Hepatic stellate cell (primary cell): ENCODE results near the gene RHBDD1.

ENCODE experiments used
- DNase-seq: peaks from one replicate; pipeline ENCODE4 v3.0.0; 2011; ENCODE audit warnings: low spot score

Gene RHBDD1

GRCh38 chr2:226932443-226932842, 96.6 kb downstream of the RHBDD1 start:
- DNase-seq: no peak

DNA sequence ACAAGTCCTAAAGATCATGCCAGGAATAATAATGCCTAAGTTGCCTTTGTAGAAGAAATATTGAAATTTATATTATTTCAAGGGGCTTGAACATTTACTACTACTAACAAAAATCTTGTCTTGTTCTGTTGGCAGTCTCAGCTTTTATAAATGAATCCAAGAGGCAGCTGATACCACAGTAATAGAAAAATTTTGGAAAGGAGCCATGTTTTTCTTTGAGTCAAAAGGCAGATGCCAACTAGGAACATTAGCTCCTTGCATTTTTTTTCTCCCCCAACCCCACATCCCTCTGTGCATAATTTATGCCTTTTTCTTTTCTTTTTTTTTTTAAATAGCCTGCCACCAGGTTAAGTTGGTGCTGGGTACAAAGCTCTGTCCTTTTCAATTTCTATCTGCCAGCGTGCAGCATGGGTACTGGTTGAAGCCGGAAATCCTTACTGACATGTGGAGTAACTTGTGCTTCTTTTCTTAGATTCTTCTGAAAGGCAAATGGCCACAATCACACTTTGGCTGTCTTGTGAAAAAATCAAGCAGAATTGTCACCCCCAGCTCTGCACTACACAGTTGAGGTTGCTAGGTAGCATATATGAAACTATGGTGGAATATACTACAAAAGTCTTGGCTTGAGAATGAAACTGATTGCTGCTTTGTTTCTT, 98.8 kb downstream of the RHBDD1 start:
- no peak for DNase-seq

- no peak for DNase-seq
These were observed 108.2 kb downstream of the RHBDD1 start for GRCh38 chr2:226943862-226944620.

- no peak for DNase-seq
These were observed 117.4 kb downstream of the RHBDD1 start for GRCh38 chr2:226953206-226953605.

DNA sequence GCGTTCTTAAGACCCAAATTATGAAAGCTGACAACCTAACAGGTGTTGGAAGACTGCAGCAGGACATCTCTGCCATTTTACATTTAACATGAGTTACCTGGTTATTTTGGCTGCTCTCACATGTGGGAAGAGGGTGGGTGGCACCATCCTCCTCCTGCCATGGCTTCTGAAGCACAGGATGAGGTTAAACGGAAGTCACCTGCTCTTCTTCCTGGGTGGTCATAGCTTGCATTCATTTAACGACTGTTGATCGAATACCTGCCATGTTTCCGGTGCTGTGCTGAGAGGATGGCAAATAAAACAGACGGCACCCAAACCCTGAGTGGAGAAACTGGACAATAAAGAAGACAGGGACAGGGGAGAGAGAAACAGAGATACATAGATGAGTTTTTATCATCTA, 118.0 kb downstream of the RHBDD1 start:
- no peak for DNase-seq

DNA sequence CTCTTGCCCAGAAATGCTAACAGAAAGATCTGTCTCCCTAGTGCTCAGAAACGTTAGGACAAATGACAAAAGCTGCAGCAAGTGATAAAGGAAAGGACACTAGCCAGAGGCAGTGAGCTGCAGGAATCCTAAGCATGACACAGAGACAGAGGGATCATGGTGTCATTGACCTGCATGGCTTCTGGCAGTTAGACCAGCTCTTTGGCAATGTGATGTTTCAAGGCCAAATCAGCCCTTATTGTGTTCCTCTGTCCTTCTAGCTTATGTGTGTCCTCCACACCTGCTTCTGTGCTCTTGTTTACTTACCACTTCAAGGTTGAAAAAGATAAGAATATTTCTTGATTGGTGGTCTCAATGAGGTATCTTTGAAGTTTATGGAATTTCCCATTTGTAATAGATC, 120.8 kb downstream of the RHBDD1 start:
- no peak for DNase-seq

DNA sequence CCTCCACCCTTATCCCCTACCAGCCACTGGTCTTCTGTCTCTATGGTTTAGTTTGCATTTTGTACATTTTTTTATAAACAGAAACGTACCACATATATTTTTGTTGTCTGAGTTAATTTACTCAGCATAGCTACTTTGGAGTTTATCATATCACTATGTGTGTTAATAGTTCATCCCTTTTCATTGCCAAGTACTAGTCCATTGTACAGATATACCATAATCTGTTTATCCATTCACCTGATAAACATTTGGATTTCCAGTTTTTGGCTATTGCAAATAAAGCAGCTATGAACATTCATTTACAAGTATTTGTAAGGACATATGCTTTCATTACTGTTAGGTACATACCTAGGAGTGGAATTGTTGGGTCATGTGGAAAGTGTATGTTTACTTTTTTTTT, 123.6 kb downstream of the RHBDD1 start:
- DNase-seq: no peak

- DNase-seq: no peak
These were observed 126.4 kb downstream of the RHBDD1 start for GRCh38 chr2:226962176-226962773.

DNA sequence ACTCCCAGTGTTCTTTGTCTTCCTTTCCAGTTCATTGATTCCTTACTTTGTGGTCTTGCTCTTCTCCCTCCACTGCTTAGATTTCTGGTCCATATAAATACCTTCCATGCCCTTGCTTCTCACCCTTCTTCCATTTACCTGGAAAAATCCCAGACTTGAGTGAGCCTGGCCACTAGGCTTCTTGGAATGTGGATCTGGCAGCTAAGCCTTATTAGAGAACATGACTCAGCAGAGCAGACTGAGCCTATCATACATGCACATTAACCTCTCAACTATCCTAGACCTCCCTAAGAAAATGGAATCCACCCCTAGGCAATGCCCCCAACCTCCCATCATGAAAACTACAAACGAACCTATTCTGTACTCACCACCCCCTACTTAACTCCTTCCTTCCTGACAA, 127.7 kb downstream of the RHBDD1 start:
- peak; percentile 29 for DNase-seq

GRCh38 chr2:226965376-226965775, 129.5 kb downstream of the RHBDD1 start:
- DNase-seq: no peak

- no peak for DNase-seq
These were observed 133.7 kb downstream of the RHBDD1 start for GRCh38 chr2:226969417-226970080.

DNA sequence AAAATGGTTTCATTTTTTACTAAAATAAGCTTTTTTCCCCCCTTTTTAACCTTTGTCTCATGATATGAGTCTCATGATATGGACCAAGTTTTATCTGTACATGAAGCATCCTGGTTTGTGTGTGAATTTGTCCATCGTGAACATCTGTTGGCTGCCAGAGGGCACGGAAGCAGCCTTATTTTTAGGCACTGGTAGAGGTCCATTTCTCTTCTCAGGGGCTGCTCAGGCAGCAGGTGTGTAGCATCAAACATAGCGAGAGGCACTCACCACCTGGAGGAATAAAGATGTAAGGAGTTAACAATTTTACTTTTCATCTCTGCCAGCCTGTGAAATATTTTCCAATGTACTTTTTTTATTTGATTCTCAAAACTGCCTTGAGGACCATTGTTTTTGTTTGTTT, 134.5 kb downstream of the RHBDD1 start:
- DNase-seq: no peak

DNA sequence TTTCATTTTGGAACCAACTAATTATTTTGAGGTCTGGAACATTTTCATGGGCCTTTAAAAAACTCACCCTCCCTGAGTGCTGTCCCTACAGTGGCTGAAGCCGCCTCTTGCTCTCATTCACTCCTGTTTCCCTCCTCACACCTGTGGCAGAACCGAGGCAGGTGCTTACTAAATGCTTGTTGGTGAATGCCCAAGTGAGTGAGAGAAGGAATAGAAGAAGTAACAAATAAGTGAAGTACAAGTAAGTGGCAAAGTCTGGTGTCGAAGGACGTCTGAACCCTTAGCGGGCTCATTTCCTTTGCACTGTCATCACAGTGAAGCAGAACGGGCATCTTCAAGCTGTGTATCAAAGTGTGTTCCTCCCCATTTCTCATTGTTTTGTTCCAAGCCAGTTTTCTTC, 135.2 kb downstream of the RHBDD1 start:
- no peak for DNase-seq

DNA sequence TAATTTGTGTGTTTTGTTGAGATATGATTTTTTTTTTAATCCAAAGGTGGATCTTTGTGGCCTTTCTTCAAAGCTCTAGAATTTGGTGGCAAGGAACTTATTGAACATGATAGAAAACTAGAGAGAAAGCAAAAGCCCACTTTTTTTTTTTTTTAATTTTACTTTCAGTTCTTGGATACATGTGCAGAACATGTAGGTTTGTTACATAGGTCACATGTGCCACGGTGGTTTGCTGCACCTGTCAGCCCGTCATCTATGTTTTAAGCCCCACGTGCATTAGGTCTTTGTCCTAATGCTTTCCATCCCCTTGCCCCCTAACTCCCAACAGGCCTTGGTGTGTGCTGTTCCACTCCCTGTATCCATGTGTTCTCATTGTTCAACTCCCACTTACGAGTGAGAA, 135.9 kb downstream of the RHBDD1 start:
- DNase-seq: no peak

- no peak for DNase-seq
These were observed 138.0 kb downstream of the RHBDD1 start for GRCh38 chr2:226973816-226974215.

DNA sequence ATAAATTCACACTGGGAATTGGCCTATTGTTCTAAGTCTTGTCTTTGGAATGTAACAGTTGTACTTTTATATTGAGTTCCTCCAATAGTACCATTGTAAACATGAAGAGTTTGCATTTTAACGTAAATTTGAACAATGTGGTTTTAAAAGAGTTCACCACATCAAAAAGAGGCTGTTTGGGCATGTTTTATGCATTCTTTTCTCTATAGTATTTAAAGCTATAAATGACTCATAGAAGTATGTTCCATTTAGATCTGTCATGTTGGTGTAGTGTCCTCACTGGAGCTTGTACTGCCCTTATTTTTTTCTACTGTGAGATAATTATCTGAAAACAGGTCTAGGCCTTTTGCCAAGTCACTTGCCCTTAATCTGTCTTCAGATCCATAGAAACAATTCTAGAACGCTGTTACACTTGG, 141.9 kb downstream of the RHBDD1 start:
- peak; percentile 31 for DNase-seq

DNA sequence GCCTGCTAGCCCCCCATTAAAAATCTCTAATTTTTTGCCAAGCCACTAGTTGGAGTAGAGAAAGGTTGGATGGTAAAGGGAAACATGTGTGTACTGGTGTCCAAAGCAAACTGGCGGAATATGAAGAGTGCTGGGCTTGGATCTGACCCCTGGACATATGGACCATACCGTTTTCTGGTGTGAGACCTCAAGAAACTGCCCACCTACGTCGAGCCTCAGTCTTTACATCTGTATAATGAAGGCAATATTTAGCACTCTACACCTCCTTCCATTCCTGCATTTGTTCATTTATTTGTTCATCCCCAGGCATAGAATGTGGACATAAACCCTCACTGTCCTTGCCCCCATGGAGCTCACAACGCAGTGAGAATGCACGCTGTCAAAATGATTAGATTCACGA, 142.4 kb downstream of the RHBDD1 start:
- DNase-seq: no peak

GRCh38 chr2:226979004-226979403, 143.2 kb downstream of the RHBDD1 start:
- no peak for DNase-seq

GRCh38 chr2:226981791-226982326, 146.0 kb downstream of the RHBDD1 start:
- DNase-seq: no peak

DNA sequence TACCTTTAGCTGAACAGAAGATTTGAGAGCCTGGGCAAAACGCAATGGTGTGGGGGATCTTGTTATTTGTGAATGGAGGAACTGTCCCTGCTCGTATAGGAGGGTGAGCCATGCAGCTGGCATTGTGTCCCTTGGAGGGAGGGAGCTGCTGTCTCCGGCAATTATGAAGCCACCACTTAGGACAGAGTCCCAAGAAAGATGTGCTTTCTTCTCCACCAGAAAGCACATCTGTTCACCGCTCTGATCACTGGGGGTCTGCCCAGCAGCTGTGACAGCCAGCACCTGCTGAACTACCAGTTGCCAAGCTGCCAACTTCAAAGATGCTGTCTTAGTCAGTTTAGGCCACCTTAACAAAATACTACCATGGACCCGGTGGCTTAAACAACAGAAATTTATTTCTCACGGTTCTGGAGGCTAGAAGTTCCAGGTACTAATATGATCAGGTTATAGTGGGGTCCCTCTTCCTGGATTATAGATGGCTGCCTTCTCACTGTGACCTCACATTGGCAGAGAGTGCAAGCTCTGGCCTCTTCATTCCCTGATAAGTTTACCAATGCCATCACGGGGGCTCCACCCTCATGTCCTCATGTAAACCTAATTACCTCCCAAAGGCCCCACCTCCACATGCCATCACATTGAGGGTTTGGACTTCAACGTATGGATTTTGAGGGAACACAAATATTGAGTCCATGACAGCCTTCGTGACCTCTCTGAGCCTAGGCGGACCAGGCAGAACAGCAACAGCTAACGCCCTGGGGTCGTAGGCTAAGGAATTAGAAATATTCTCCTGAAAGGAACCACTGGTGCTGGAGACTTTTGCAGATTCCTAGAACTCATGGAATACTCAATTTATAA, 148.3 kb downstream of the RHBDD1 start:
- DNase-seq: no peak

DNA sequence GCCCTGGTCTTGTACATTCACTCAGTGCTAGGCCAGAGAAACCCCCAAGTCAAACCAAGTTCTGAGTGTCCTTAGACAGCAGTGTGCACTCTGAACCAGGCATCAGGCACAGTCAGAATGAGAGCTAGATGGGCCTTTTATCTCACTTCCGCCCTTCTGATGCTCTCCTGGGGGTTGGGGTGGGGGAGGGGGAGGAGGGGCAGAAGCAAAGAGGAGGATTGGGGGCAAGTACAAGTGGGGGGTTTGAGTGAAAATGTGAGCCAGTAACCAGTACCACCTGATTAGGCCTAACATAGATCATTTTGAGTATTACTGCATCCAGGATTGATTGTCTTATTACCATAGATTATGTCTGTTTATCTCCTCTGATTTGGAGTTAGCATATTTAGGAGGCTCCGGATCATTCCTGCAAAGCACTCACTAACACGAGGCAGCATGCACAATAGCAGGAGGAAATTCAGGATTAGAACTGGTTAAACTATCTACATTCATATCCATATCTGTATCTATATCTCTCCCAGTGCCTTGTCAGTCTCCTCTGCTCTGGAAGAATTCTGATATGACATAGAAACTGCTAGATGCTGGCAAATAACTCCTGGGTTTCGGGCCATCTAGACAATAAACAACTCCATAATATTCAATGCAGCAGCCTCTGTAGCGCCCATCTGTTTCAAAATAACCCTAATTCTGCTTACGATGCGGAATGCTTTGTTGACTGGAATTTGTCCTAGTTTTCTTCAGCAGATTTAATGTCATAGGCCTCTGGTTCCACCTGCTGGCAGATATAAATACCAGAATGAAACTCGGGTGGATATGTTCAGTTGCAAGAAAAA, 149.1 kb downstream of the RHBDD1 start:
- peak; percentile 52 for DNase-seq
